GM12872 (cell line): ENCODE measurements around the gene USP37.

Experiments used
- TF ChIP-seq, protein P1 (sequence below): IDR thresholded peaks from 3 replicates; pipeline ENCODE4 v1.5.1; 2011; ENCODE audit warnings: low read depth, mild to moderate bottlenecking, low read length, moderate library complexity; ENCODE audit not compliant: insufficient read depth

Gene USP37

DNA sequence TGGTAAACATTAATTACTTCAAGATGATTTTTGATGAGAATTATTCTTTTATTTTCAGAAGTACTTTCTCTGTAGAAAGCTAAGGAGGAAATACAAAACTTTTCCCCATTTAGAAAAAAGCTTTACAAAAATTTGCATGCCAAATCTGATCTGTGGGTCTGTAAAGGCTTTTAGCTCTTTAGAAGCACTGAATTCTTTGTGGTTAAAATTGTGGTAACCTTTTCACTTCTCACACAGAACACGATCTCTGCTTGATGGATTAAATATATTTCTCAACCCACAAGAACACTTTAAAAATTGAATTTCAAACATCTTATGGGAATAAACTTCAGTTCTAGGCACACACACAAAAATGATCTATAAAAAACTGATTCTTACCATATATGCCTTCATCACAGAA lies 85.5 kb downstream of the USP37 start:
- TF ChIP-seq, protein P1, sequence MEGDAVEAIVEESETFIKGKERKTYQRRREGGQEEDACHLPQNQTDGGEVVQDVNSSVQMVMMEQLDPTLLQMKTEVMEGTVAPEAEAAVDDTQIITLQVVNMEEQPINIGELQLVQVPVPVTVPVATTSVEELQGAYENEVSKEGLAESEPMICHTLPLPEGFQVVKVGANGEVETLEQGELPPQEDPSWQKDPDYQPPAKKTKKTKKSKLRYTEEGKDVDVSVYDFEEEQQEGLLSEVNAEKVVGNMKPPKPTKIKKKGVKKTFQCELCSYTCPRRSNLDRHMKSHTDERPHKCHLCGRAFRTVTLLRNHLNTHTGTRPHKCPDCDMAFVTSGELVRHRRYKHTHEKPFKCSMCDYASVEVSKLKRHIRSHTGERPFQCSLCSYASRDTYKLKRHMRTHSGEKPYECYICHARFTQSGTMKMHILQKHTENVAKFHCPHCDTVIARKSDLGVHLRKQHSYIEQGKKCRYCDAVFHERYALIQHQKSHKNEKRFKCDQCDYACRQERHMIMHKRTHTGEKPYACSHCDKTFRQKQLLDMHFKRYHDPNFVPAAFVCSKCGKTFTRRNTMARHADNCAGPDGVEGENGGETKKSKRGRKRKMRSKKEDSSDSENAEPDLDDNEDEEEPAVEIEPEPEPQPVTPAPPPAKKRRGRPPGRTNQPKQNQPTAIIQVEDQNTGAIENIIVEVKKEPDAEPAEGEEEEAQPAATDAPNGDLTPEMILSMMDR, result no peak

DNA sequence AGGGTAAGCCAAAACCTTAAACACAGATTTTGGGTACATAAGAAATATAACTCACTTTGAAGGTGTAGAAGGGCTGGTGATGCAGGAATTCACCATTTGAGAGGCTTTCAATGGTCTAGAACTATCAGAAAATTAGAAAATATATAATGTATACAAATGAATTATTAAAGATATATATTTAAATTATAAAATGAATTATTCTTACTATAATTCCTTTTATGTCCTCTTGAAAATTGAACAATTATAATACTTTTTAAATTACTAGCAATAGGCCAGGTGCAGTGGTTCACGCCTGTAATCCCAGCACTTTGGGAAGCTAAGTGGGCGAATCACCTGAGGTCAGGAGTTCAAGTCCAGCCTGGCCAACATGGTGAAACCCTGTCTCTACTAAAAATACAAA lies 88.6 kb downstream of the USP37 start:
- TF ChIP-seq, protein P1, result no peak

DNA sequence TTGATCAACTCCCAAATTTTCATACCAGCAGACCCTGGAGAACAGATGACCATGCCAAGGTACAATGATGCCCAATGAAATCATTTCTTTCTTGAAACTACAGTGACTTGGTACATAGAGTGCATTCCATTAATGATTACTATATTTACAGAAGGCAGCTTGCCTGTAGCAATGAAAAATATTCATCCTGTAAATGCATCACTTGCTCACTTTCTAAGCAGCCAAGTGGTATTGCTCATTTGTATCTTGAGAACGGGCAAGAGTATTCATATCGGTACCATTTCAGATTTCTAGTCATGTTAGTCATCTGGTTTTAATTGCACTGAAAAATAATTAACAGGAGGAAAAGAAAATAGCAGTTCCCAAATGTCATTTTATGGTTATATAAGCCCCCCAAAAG lies 89.6 kb downstream of the USP37 start:
- TF ChIP-seq, protein P1, result no peak

DNA sequence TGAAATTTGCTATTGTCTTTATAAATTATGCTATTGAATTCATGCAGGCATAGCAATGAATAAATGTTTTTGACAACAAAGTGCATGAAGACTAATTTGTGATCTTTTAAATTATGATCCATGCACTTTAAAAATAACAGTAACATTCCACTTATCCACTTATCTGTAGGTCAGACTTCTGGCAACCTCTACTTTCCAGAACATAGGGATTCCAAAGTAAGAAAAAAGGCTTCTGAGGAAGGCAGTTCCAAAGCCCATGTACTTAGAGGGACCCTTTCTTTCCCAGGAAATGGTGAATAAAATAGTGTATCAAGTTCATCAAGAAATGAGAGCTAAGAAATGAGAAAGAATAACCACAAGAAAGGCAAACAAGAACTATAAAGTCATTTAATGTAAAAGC lies 90.9 kb downstream of the USP37 start:
- TF ChIP-seq, protein P1, result no peak

DNA sequence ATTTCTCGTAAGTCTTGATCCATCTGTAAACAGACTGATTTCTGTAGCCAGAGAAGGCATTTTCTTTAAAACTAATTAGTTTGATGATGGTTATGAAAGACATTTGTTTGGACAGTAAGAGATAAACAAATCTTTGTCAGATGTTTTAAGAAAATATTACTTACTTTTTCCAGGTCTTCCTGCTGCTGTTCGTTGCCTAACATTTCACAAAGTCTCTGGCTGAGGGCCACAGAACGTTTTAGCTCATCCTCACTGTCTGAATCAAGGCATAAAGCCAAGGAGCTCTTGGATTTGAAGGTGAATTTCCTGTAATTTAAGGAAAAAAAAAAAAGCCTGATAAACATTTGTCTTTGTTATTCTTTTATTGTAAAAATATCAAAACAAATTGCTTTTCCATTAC lies 91.5 kb downstream of the USP37 start:
- TF ChIP-seq, protein P1, result no peak

DNA sequence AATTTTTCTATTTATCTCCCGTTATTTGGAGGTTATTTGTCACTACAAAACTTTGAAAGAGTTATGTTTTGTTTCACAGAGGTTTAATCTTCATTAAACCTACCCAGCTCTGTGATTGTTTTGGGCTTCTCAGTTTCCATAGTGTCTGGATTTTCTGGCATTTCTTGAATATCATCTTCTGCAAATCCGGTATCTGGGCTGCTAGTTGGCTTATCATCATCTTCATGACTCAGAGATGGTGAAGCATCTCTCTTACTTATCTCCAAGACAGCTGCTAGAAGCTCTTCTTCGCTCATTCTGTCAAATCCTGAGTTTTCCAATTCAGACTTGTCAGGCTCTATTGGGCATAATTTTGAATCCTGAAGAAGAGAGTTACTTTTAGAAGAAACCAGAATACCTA lies 93.6 kb downstream of the USP37 start:
- TF ChIP-seq, protein P1, result no peak

DNA sequence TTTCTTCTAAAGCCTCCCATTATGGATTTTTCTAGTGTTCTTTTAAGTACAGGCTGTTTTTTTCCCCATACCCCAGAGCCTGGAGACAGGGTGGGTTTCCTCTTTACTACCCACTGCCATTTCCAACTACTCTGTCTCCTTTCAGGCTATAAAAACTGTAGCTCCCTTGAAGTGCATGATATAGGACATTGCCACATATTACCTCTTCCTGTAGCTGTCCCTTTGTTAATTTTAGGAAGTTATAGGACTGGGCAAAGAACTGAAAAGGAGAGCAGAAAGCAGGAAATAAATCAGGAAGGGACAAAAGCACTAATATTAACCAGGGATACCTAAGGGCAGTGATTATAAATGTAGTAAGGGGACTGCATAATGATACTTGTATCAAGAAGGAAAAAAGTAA lies 95.2 kb downstream of the USP37 start:
- TF ChIP-seq, protein P1, result no peak

DNA sequence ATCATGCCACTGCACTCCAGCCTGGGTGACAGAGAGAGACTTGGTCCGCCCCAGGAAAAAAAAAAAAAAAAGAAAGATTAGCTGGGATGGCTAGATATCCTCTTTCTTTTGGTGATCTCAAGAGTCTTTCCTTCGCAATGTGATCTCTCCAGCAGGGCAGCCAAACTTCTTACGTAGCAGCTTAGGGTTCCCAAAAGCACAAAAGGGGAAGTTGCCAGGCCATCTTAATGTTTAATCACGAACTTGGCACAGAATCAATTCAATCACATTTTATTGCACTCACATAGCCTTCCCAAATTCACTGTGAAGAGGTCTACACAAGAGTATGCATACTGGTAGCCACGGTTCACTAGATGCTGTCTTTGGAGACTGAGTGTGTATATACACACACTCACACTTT lies 96.2 kb downstream of the USP37 start:
- TF ChIP-seq, protein P1, result no peak
